GM12874 (cell line): ENCODE data around the gene C3orf85.

ENCODE experiments used
- CTCF ChIP-seq: IDR thresholded peaks from 2 replicates; pipeline ENCODE4 v1.5.1; 2011; ENCODE audit warnings: low read depth, mild to moderate bottlenecking, control low read depth, low read length, moderate library complexity; ENCODE audit not compliant: insufficient read depth

C3orf85 gene

GRCh38 chr3:109149078-109149477 is 12.6 kb downstream of the C3orf85 start:
- no peak for TF ChIP-seq CTCF

- TF ChIP-seq CTCF: no peak
Measured at GRCh38 chr3:109152320-109152719, 15.8 kb downstream of the C3orf85 start.

GRCh38 chr3:109154979-109155378 is 18.5 kb downstream of the C3orf85 start:
- TF ChIP-seq CTCF: no peak

DNA sequence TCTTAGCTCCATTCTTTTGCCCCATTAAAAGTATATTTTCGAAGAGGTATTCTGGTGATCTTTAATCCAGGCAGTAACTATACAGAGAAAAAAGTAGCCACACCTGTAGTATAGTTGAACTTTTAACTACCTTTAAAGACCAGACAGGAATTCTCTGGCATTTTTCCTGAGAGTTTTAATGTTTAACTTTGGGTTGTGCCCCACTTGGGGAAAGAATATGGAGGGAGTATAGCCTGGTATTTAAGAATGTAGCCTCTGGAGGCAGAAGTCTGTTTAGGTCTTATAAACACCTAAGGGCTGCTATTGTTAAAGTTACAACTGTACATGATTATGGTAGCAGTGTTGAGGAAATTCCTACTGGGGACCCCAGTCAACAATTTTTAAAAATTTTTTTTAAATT is 19.3 kb downstream of the C3orf85 start:
- no peak for TF ChIP-seq CTCF

DNA sequence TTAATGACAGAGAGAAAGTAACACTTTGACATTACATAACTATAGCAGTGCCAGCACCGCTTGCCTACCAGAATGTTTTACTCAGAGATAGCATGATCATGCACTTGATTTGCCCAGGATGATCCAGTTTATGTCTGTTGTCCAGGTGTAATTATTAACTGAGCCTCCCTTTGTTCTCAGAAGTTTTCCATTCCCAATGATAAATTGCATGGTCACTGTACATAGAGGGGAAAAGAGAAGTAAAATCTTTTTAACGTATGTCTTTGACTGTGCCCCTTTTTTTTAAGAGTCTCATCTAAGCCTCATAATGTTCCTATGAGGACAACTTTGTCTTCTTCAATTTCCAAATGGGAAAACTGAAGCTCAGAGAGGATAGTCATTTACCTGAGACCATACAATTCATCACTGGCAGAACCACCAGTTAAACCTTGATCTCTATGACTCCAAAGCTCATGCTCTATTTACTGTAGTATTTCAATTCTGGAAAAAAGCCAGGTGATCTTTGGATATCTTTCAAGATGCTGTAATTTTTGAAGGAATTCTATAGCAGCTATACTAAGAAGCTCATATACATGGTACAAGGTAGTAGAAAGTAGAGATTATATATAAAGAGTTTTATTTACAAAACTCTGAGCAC is 25.1 kb downstream of the C3orf85 start:
- TF ChIP-seq CTCF: no peak

- TF ChIP-seq CTCF: no peak
Measured at GRCh38 chr3:109165905-109166304, 29.4 kb downstream of the C3orf85 start.

GRCh38 chr3:109171479-109171878 is 35.0 kb downstream of the C3orf85 start:
- TF ChIP-seq CTCF: no peak
